Suprapubic skin (tissue), 4 donors: Measurements from ENCODE around the gene IBA57. TPM values are rescaled to one million over a fixed set of nuclear protein-coding genes. Genes with fewer than 3 reads are reported as not detected.
"Not testable (repeated sequence)": the region's sequence is repeated elsewhere in the genome, so short reads cannot be mapped to it uniquely, and the experiment has no call there.

Source experiments
- DNase-seq, 2 donors: peaks; one replicate each; pipeline ENCODE4 v3.0.0-alpha.2; 2019; ENCODE audit warnings: low spot score in 2 of 2
- H3K27ac ChIP-seq: fragments of 200-600 bp; sonication (generic); one replicate; pipeline ENCODE4 v1.5.1; 2019
- H3K27me3 ChIP-seq: fragments of 200-600 bp; sonication (generic); one replicate; pipeline ENCODE4 v1.5.1; 2019
- H3K36me3 ChIP-seq: fragments of 200-600 bp; sonication (generic); one replicate; pipeline ENCODE4 v1.5.1; 2019
- H3K4me1 ChIP-seq: fragments of 200-600 bp; sonication (generic); one replicate; pipeline ENCODE4 v1.5.1; 2019
- H3K4me3 ChIP-seq: fragments of 200-600 bp; sonication (generic); one replicate; pipeline ENCODE4 v1.5.1; 2019; ENCODE audit warnings: mild to moderate bottlenecking
- H3K9me3 ChIP-seq: fragments of 200-600 bp; sonication (generic); one replicate; pipeline ENCODE4 v1.5.1; 2019
- CTCF ChIP-seq, 2 donors: fragments of 200-600 bp in 1 of 2; fragments of 450-650 bp in 1 of 2; sonication (generic) in 1 of 2; IDR thresholded peaks; one replicate each; pipeline ENCODE4 v1.5.1; 2016 to 2019; ENCODE audit warnings: antibody characterized with exemption in 2 of 2, mild to moderate bottlenecking in 1 of 2, moderate library complexity in 1 of 2
- EP300 ChIP-seq: sonication (generic); formaldehyde crosslinking; IDR thresholded peaks from one replicate; pipeline ENCODE4 v1.6.1; 2017; ENCODE audit warnings: antibody characterized with exemption
- POLR2A ChIP-seq, 2 donors: fragments of 450-650 bp; IDR thresholded peaks; one replicate each; pipeline ENCODE4 v1.6.1; 2017; ENCODE audit warnings: antibody characterized with exemption in 2 of 2, mild to moderate bottlenecking in 2 of 2, moderate library complexity in 2 of 2
- POLR2AphosphoS5 ChIP-seq, 3 donors: sonication (generic); formaldehyde crosslinking; IDR thresholded peaks; one replicate each; pipeline ENCODE4 v1.6.1; 2017; ENCODE audit warnings: antibody characterized with exemption in 3 of 3
- WGBS: methylation state at CpG from one replicate; pipeline ENCODE4 v1.1.5; 2018; 5-methylcytosine and 5-hydroxymethylcytosine counted together
- total RNA-seq, 4 donors: library from RNA; depleted of rRNA; stranded (reverse); fragments of >200 nt; gene quantifications; one replicate each; pipeline ENCODE4 v1.1.0, GENCODE V29; 2016

The IBA57 gene
- total RNA-seq, 4 donors from 2014 or later, result 9.2 to 22.4 (median 12.4) TPM

GRCh38 chr1:228218513-228219244 lies 53.1 kb downstream of the IBA57 start:
- Histone ChIP-seq H3K4me1 (peaks cover 4% of the 10 kb centered on the region), H3K36me3 (peaks cover 13% of the 10 kb centered on the region), H3K9me3 (no peaks in the 10 kb centered on the region), H3K27ac (no peak overlapping the region), H3K4me3 (no peak overlapping the region), H3K27me3 (no peaks in the 10 kb centered on the region)
- WGBS, result 80% methylated on average over 13 of the region's 14 CpGs
- no peak for DNase-seq
- no peak for TF ChIP-seq POLR2A (IDR thresholded peaks at IDR 0.05)
- TF ChIP-seq CTCF (IDR thresholded peaks at IDR 0.05), result no peak
- no peak for TF ChIP-seq EP300
- TF ChIP-seq POLR2AphosphoS5 (IDR thresholded peaks at IDR 0.05), result no peak

- WGBS, result 90% methylated on average over 14 of the region's 16 CpGs
- no peak for DNase-seq
- Histone ChIP-seq H3K36me3 (peaks cover 18% of the 10 kb centered on the region), H3K27me3 (no peaks in the 10 kb centered on the region), H3K4me3 (no peak overlapping the region), H3K9me3 (peaks cover 1% of the 10 kb centered on the region), H3K27ac (no peak overlapping the region), H3K4me1 (no peaks in the 10 kb centered on the region)
- TF ChIP-seq CTCF (IDR thresholded peaks at IDR 0.05) (no peak), POLR2AphosphoS5 (IDR thresholded peaks at IDR 0.05) (no peak), POLR2A (IDR thresholded peaks at IDR 0.05) (no peak), EP300 (no peak)
Measured at GRCh38 chr1:228219245-228219961, 53.8 kb downstream of the IBA57 start.

DNA sequence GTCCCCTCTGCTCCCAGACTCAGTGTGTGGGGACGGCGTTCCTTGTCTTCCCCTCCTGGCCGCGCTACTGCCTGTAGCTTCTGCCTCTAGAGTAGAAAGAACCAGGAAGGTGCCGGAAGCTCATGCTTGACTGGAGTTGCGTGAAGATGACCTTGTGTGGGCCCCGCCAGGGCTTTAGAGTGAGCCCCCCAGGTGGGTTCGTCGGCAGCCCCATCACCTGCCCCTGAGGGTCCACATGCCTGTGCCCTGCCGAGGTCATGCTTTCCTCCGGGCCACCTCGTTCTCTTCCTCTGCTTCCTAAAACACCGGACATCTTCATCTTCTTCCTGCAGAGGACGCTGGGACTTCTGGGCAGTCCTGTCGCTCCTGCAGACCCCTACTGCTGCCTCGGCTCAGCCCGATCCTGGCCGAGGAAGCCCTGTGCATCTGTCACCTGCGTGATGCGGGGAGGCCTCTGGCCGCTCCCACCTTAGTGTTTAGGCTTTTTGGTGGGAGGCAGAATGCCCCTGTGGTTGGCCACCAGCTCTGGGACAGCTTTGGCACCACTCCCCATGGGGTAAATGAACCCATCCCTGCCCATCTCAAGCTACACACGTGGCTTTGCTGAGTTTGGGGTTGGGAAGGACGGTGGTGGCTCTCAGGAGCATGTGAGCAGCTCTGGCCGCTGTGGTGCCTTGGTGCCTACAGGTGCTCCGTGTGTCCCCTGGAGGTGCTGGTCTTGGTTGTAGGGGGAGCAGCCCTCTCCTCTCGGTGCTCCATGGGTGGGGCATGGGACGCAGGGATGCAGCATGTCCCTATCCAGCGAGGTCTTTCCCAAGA lies 54.6 kb downstream of the IBA57 start:
- H3K27me3 ChIP-seq, result no peaks in the 10 kb centered on the region
- no peak for TF ChIP-seq POLR2AphosphoS5 (IDR thresholded peaks at IDR 0.05)
- no peak for TF ChIP-seq EP300
- no peak for TF ChIP-seq POLR2A (IDR thresholded peaks at IDR 0.05)
- TF ChIP-seq CTCF (IDR thresholded peaks at IDR 0.05), result no peak
- H3K36me3 ChIP-seq, result peaks cover 26% of the 10 kb centered on the region
- H3K4me1 ChIP-seq, result no peaks in the 10 kb centered on the region
- DNase-seq, result no peak
- peaks cover 9% of the 10 kb centered on the region for H3K9me3 ChIP-seq
- 89% methylated on average over 23 of the region's 28 CpGs for WGBS
- H3K4me3 ChIP-seq, result no peak overlapping the region
- no peak overlapping the region for H3K27ac ChIP-seq

DNA sequence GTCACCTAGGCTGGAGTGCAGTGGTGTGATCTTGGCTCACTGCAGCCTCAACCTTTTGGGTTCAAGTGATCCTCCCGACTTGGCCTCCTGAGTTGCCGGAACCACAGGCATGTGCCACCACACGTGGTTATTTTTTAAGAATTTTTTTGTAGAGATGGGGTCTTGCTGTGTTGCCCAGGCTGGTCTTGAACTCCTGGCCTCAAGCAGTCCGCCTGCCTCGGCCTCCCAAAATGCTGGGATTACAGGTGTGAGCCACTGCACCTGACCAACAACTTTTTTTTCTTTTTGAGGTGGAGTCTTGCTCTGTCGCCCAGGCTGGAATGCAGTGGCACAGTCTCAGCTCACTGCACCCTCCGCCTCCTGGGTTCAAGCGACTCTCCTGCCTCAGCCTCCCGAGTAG lies 55.5 kb downstream of the IBA57 start:
- not testable (repeated sequence) for DNase-seq, H3K27ac ChIP-seq, H3K4me1 ChIP-seq, H3K9me3 ChIP-seq, H3K27me3 ChIP-seq, H3K4me3 ChIP-seq
- H3K36me3 ChIP-seq, result peaks cover 30% of the 10 kb centered on the region
- 92% methylated on average over 9 of the region's 9 CpGs for WGBS

GRCh38 chr1:228222548-228222947 lies 56.9 kb downstream of the IBA57 start:
- 90% methylated on average over 11 of the region's 11 CpGs for WGBS
- TF ChIP-seq CTCF (IDR thresholded peaks at IDR 0.05), result no peak
- TF ChIP-seq EP300, result no peak
- Histone ChIP-seq H3K4me1 (no peaks in the 10 kb centered on the region), H3K9me3 (peaks cover 10% of the 10 kb centered on the region), H3K36me3 (peaks cover 30% of the 10 kb centered on the region), H3K27ac (no peak overlapping the region), H3K27me3 (no peaks in the 10 kb centered on the region), H3K4me3 (no peak overlapping the region)
- no peak for DNase-seq
